Natural killer cell (primary cell): ENCODE data around the gene CLPTM1L. TPM values are rescaled to one million over a fixed set of nuclear protein-coding genes. Genes with fewer than 3 reads are reported as not detected.

Experiments
- ATAC-seq, 3 donors: fragments of 150-1000 bp in 2 of 3; fragments of 200-7000 bp in 1 of 3; cut with Tn5 transposase; 1 replicate in 1 of 3; 2 replicates in 2 of 3; pipeline ENCODE4 v1.10.0; 2021; ENCODE audit warnings: mild to moderate bottlenecking in 2 of 3, moderate library complexity in 2 of 3
- DNase-seq, 2 donors: peaks; one replicate each; pipeline versions ENCODE4 v3.0.0 to v3.0.0-alpha.2; 2013 to 2021; ENCODE audit warnings: mixed read lengths in 1 of 2
- H3K27ac ChIP-seq: one replicate; pipeline ENCODE4 v1.5.1; 2013; ENCODE audit warnings: mild to moderate bottlenecking, low read length
- H3K27me3 ChIP-seq: one replicate; pipeline ENCODE4 v1.6.1; 2013; ENCODE audit warnings: low read length; ENCODE audit not compliant: control insufficient read depth, insufficient read depth
- H3K36me3 ChIP-seq: one replicate; pipeline ENCODE4 v1.6.1; 2013; ENCODE audit warnings: low read length; ENCODE audit not compliant: control insufficient read depth, insufficient read depth
- H3K4me1 ChIP-seq: one replicate; pipeline ENCODE4 v1.6.1; 2013; ENCODE audit warnings: low read length; ENCODE audit not compliant: control insufficient read depth, insufficient read depth
- H3K4me3 ChIP-seq: one replicate; pipeline ENCODE4 v1.5.1; 2013; ENCODE audit warnings: low read length
- H3K9me3 ChIP-seq: one replicate; pipeline ENCODE4 v1.6.1; 2013; ENCODE audit warnings: low read length; ENCODE audit not compliant: control insufficient read depth, insufficient read depth
- H3K27ac Mint-ChIP-seq, 2 donors: one replicate each; pipeline ENCODE4 v1.8.0; 2022; ENCODE audit warnings: mild to moderate bottlenecking in 2 of 2, mixed read lengths in 2 of 2, moderate library complexity in 1 of 2
- H3K27me3 Mint-ChIP-seq, 2 donors: one replicate each; pipeline ENCODE4 v1.8.0; 2022; ENCODE audit warnings: low read depth in 2 of 2, mixed read lengths in 2 of 2
- H3K36me3 Mint-ChIP-seq: one replicate; pipeline ENCODE4 v1.8.0; 2022; ENCODE audit warnings: mixed read lengths
- H3K4me1 Mint-ChIP-seq, 2 donors: one replicate each; pipeline ENCODE4 v1.8.0; 2022; ENCODE audit warnings: mixed read lengths in 2 of 2
- H3K4me3 Mint-ChIP-seq: one replicate; pipeline ENCODE4 v1.8.0; 2022; ENCODE audit warnings: mild to moderate bottlenecking, moderate library complexity, mixed read lengths
- H3K9me3 Mint-ChIP-seq, 2 donors: one replicate each; pipeline ENCODE4 v1.8.0; 2022; ENCODE audit warnings: mixed read lengths in 2 of 2
- WGBS: methylation state at CpG from one replicate; pipeline ENCODE4 v1.1.7; 2013; ENCODE audit warnings: missing lambda C conversion rate; ENCODE audit not compliant: insufficient coverage; 5-methylcytosine and 5-hydroxymethylcytosine counted together
- intact Hi-C: fragments of 100-400 bp; cut with micrococcal nuclease; formaldehyde crosslinking; loops from one replicate; pipeline ENCODE4 v1.14.2; 2022
- total RNA-seq, 4 donors: library from RNA; stranded (reverse); fragments of 120-200 nt in 1 of 4; gene quantifications; one replicate each; pipeline versions ENCODE4 v1.2.3 to v1.2.4, GENCODE V29; 2013 to 2022
- TF ChIP-seq, protein P1 (sequence below): fragments of 200-600 bp; IDR thresholded peaks from one replicate; pipeline ENCODE4 v1.8.0; 2022; ENCODE audit warnings: antibody characterized with exemption

CLPTM1L gene
- total RNA-seq, 3 donors from 2014 or later (not counting 1 experiment from before 2014, with no cell fraction given), result 67.1 to 105 (median 97.5) TPM

DNA sequence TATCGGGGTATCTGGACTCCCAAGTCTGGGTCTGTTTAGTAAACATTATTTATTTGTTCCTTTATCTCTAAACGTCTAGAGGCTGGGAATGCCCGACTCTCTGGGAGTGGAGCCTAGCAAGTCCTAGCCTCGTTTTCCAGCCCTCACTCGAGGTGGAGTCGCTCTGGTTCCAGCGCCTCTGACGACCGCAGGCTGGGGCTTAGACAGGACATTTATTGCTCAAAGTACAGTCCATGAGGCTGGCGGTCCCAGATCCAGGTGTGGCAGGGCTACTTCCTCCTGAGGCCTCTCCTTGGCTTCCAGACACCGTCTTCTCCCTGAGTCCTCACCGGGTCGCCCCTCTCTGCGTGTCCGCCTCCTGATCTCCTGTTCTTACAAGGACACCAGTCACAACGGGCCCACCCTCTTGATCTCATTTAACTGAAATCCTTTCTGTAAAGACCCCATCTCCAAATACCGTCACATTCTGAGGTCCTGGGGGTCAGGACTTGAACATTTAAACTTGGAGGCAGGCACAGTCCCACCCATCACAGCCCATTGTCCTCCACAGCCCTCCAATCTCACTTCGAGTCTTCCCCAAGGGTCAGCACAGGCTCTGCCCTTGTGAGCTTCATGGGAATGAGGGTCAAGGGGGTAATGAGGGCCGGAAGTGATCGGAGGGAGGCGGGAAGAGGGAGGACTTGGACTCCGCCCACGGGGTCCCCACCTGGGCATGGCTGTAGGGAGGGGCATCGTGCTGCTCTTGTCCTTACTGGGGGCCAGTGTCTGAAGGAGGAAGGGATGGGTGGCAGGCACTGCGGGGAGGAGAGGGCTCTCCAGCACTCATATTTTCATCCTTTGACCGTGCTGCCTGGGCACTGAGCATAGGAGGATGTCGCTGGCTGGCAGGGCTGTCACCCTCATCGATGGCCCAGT, 12.2 kb upstream of the CLPTM1L start:
- Mint-ChIP-seq H3K27me3 (peaks cover 0 to 20% of the 10 kb centered on the region in 2 donors), H3K27ac (no peak overlapping the region), H3K4me3 (no peak overlapping the region), H3K4me1 (no peaks in the 10 kb centered on the region), H3K9me3 (no peaks in the 10 kb centered on the region), H3K36me3 (no peaks in the 10 kb centered on the region)
- intact Hi-C loops, result no loop called here
- H3K27me3 ChIP-seq, result no peaks in the 10 kb centered on the region
- TF ChIP-seq, protein P1, sequence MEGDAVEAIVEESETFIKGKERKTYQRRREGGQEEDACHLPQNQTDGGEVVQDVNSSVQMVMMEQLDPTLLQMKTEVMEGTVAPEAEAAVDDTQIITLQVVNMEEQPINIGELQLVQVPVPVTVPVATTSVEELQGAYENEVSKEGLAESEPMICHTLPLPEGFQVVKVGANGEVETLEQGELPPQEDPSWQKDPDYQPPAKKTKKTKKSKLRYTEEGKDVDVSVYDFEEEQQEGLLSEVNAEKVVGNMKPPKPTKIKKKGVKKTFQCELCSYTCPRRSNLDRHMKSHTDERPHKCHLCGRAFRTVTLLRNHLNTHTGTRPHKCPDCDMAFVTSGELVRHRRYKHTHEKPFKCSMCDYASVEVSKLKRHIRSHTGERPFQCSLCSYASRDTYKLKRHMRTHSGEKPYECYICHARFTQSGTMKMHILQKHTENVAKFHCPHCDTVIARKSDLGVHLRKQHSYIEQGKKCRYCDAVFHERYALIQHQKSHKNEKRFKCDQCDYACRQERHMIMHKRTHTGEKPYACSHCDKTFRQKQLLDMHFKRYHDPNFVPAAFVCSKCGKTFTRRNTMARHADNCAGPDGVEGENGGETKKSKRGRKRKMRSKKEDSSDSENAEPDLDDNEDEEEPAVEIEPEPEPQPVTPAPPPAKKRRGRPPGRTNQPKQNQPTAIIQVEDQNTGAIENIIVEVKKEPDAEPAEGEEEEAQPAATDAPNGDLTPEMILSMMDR, result no peak
- DNase-seq (no peak), ATAC-seq (no peak)
- no peaks in the 10 kb centered on the region for H3K9me3 ChIP-seq
- no peak overlapping the region for H3K27ac ChIP-seq
- no peaks in the 10 kb centered on the region for H3K36me3 ChIP-seq
- no peaks in the 10 kb centered on the region for H3K4me1 ChIP-seq
- H3K4me3 ChIP-seq, result no peak overlapping the region
- WGBS, result 80% methylated on average over 26 of the region's 28 CpGs

DNA sequence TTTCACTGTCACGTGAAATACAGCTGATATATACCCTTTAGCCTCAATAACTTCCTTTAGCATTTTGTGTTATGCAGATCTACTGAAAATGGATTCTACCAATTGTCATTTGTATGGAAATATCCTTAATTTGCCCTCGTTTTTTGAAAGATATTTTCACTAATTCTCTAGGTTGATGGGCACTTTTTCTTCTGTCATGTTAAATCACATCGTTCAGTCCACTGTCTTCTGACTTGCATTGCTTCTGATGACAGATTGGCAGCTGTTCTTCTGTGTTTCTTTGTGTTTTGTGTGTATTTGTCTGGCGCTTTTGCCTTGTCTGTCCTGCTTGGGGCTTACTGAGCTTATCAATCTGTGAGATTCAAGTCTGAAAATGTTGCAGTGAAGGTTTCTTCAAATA, 9.7 kb upstream of the CLPTM1L start:
- Histone ChIP-seq H3K4me3 (no peak overlapping the region), H3K4me1 (no peaks in the 10 kb centered on the region), H3K27me3 (no peaks in the 10 kb centered on the region), H3K36me3 (no peaks in the 10 kb centered on the region), H3K9me3 (no peaks in the 10 kb centered on the region), H3K27ac (no peak overlapping the region)
- Mint-ChIP-seq H3K27me3 (peaks cover 0 to 20% of the 10 kb centered on the region in 2 donors), H3K4me3 (no peak overlapping the region), H3K36me3 (no peaks in the 10 kb centered on the region), H3K4me1 (no peaks in the 10 kb centered on the region), H3K9me3 (no peaks in the 10 kb centered on the region), H3K27ac (no peak overlapping the region)
- ATAC-seq (no peak), DNase-seq (no peak)
- TF ChIP-seq, protein P1, result no peak
- intact Hi-C loops, result no loop called here
- WGBS, result 66% methylated on average over 3 of the region's 4 CpGs

DNA sequence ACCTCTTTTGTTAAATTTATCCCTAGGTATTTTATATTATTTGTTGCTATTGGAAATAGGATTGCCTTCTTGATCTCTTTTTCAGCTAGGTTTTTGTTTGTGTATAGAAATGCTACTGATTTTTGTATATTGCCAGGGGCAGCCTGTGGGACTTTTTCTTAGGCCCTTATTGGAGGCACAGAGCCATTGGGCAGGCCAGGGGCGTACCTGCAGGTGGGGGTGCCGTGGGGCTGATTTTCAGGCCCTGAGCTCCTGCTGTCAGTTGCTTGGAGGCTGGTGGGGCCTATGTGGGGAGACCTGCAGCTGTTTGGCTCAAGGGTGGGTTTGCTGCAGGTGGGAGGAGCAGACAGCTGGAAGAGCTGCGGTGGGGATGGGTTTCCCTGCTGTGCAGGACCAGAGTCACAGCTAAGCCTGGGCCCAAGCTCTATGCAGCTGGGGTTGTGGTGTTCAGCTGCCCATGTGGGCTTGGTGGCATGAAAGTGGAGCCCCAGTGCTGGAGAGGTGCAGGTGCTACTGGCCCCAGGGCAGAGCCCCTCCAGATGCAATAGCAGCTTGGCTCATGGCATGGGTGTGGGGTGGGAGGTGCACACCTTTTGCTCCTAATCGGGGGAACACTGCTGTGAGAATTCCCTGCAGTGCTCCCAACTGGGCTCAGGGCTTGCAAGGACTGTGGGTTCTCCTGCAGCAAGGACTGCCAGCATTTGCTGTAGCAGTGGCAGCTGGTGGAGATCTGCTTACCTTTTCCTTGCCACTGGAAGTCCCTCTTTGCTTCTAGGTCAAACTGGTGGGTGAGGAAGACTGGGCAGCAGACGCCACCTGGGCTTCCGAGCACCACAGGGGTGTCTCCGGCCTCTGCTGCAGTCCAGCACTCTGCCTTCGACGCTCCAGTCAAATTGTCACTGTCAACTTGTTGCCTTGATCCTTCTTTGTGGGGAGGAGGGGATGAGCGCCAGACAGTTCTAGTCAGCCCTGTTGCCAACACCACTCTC, 7.6 kb upstream of the CLPTM1L start:
- no peaks in the 10 kb centered on the region for H3K4me1 ChIP-seq
- Mint-ChIP-seq H3K36me3 (no peaks in the 10 kb centered on the region), H3K4me1 (no peaks in the 10 kb centered on the region), H3K27me3 (peaks cover 0 to 14% of the 10 kb centered on the region in 2 donors), H3K4me3 (no peak overlapping the region), H3K9me3 (no peaks in the 10 kb centered on the region), H3K27ac (no peak overlapping the region)
- intact Hi-C loops, result no loop called here
- H3K4me3 ChIP-seq, result no peak overlapping the region
- no peak overlapping the region for H3K27ac ChIP-seq
- 84% methylated on average over 9 of the region's 10 CpGs for WGBS
- H3K36me3 ChIP-seq, result no peaks in the 10 kb centered on the region
- DNase-seq (no peak), ATAC-seq (no peak)
- no peaks in the 10 kb centered on the region for H3K9me3 ChIP-seq
- H3K27me3 ChIP-seq, result no peaks in the 10 kb centered on the region
- TF ChIP-seq, protein P1, result no peak
